Pulmonary artery endothelial cell (primary cell): ENCODE measurements around the gene CXCR1. TPM values are rescaled to one million over a fixed set of nuclear protein-coding genes. Genes with fewer than 3 reads are reported as not detected.
"Not testable (repeated sequence)": the region's sequence is repeated elsewhere in the genome, so short reads cannot be mapped to it uniquely, and the experiment has no call there.

Experiments used
- DNase-seq: peaks from one replicate; pipeline ENCODE4 v3.0.0-alpha.2; 2011; ENCODE audit warnings: low read depth, low spot score
- total RNA-seq: library from RNA; depleted of rRNA; stranded (reverse); fragments of >200 nt; gene quantifications from 2 replicates; pipeline ENCODE4 v1.2.3, GENCODE V29; 2014

Gene CXCR1
- total RNA-seq, 1 donor from 2014 or later: not detected

DNA sequence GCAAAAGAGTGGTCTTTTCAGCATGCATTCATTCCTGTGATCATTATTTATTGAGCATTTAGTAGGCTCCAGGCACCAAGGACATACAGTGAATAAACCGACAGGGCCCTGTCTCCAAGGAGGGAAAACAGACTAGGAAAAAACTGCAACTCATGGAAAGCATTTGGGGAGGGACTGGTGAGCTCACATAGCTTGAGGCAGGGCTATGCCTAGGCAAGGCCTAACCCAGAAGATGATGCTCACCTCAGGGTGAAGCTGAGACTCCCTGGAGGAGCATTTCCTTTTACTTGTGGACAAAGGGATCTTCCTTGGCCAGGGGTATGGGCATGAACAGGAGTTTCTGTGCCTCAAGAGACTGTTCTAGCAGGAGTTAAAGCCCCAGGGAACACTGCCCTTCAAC, 3.9 kb downstream of the CXCR1 start:
- no peak for DNase-seq

DNA sequence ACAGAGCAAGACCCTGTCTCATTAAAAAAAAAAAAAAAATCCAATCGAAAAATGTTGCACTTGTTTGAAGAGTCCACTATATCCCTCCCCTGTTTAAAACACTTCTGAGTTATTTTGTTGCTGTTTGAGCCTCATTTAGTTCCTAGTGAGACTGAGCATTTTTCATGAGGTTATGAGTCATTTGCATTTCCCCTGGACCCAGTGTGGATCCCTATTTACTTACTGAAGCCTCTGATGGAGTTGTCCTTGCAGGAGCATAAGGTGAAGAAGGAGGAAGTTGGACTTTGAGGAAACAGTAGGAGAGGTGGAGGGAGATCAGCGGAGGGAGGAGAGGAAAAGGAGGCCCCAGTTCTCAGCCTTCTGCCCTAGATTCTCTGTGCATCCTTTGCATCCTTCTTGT, 5.1 kb downstream of the CXCR1 start:
- DNase-seq: no peak

DNA sequence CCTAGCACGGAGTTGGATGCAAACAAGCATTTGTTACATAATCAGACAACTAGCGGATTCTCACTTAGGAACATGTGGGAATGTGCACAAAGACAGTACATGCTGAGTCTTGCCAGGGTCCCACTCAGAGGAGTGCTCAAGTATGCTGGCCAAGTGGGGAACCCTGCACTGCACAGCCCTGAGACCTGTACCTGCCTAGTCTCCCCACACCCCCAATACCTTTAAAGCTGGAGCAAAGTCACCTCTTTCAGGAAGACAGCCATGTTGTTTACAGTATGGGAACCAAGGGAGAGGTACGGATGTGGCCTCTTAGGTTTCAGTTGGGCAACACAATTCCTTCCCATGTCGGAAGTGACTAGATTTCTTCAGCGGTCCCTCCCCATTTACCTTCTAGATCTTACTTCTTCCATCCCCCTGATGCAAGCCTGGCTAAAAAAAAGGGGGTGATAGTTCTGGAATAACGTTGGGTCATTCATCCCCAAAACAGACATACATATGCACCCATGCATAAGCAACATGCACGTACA, 10.7 kb downstream of the CXCR1 start:
- DNase-seq: no peak

DNA sequence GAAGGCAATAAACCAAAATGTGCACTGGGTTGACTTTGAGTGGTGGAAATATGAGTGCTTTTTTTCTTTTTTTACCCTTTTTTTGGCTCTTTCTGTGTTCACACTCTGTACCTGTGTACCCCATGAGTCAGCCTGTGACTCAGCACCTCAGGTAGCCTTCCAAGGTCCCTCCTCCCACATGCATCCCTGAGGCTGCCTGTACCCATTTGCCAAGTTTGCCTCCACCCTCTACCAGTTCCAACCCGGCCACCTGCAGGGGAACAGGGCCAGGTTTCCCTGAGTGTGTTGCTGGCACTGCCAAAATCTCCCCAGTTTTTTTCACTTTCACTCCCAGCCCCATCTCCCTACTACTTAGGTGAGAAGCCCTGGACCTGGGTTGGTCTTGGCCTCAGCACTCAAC, 14.0 kb downstream of the CXCR1 start:
- DNase-seq: no peak

DNA sequence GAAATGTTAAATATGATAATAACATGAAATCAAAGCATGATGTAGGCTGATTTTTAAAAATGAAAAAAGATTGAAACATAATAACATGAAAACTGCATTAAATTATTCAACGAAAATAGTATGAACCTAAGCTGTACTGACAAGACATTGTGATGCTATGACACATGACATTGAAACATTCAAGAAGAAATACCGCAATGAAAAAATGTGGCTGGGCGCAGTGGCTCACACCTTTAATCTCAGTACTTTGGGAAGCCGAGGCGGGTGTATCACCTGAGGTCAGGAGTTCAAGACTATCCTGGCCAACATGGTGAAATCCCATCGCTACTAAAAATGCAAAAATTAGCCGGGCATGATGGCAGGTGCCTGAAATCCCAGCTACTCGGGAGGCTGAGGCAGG, 14.6 kb downstream of the CXCR1 start:
- no peak for DNase-seq

DNA sequence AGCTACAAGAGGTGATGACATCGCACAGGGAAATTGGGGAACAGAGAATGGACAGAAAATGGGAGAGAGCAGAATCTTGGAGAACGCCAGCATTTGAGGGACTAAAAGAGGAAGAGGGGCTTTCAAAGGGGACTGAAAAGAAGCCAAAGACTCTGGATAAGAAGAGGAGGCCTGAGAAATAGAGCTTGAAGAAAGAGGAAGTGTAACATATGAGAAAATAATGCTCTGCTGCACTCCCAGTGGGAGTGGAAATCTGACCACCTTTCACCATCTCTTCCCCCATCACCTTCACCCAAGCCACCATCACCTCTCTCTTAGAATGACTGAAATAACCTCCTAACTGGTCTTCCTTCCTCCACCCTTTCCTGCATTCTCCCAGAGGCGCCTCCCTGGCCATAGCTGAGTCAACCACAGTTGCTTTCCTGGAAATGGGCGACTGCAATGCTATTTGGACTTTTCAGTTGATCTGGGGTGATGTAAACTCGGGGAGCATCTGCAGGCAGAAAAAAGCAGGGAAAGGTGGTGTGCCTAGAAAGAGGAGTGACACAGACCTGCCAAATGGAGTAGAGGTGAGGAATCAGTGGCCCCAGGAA, 16.8 kb downstream of the CXCR1 start:
- DNase-seq: no peak

DNA sequence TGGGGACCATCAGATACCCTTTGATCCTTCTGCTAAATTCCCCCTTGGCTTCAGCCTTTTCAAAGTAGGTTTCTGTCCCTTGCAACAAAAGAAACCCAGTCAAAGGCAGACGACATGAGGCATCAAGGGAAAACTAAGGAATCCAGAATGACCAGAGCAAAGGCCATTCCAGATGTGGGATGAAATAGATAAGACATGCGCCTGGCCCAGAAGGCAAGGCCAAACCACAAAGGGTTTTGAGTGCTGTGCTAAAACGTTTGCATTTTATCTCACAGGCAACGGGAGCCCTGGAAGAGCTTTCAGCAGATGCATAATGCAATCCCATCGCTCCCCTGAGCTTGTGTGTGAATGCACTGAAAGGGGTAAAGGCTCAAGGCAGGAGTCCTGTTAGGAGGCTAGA, 17.7 kb downstream of the CXCR1 start:
- DNase-seq: no peak

DNA sequence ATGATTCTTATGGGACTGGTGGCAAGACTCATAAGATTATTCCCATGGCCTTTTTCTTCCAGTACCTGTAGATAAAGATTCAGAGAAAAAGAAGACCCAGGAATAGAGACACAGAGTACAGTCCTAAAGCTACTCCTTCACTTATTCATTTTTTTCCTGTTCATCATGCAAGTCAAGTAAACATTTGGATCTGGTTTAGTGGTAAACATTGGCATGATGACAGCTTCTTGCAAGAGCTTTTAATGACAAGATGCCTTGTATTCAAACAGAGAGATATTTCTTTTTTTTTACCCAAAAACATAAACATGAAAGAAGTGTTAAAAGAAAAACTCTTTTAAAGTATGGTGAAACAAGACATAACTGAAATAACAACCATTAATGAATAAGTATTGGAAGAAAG, 20.7 kb downstream of the CXCR1 start:
- DNase-seq: no peak

DNA sequence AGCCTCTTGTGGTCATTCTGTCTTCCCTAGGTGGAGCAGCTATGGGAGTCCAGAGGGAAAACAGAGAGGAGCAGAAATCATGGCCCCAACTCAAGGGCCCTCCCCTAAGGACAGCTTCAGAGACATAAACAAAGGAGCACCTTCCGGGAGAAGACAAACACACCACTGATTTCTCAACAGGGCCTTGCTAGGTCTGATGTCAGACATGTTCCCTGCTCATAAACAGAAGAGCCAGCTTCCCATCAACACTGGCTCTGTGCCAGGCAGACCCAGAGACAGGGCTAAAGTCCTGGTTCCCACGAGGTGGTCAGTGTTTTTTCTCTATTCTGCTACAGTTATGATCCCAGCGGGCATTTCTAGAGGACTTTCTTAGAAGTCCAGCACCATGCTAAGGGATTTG, 21.6 kb downstream of the CXCR1 start:
- DNase-seq: no peak

DNA sequence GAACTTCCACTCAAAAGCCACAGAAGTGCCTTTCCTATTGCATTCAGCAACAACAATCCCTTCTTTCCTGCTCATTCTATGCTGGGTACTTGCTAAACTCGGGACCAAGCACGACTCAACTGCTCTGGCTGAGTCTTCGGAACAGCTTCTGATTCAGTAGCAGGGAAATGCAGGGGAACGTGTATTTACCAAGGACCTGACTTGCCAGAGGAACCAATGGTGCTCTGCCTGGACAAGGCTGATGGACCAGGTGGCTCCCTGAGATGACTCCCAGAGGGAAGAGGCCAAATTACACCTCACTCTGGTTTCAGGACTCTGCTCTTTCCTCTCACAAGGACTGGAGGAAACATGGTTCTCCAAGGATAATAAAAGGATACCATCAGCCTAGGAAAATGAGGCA, 28.7 kb downstream of the CXCR1 start:
- DNase-seq: no peak

DNA sequence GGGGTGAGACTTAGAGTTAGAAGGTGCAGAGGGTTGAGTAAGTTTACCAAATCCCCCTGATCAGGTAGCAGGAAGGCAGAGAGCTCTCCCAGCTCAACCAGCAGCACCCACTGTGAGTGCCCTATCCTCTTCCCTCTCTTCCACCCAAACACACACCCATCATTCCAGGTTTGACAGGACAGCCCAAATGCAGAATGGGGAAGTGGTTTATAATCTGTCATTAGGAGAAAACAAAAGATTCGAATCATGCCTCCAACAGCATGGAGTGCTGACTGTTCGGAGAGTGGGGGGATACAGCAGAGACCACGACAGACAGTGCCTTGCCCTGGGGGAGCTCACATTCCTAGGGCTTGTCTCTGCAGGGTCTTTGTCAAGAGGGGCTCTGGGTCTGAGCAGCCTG, 29.2 kb downstream of the CXCR1 start:
- no peak for DNase-seq

DNA sequence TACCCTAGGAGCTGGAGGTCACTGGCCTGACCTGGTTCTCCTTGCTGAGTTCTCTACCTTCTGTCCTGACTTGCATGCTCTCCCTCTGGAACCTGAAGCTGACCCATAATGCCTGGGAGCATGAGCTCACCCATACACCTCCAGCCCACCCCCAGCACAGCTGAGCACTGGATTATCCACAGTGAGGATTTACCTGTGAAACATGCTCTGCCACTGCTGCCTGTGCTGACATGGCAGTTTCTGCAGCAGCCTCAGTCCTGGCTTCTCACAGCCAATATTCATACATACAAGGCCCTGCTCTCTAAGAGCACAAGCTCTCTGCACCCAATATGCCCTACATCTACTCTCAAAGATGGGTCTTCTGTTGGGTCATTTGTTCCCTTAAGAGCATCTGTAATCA, 35.9 kb downstream of the CXCR1 start:
- DNase-seq: no peak

DNA sequence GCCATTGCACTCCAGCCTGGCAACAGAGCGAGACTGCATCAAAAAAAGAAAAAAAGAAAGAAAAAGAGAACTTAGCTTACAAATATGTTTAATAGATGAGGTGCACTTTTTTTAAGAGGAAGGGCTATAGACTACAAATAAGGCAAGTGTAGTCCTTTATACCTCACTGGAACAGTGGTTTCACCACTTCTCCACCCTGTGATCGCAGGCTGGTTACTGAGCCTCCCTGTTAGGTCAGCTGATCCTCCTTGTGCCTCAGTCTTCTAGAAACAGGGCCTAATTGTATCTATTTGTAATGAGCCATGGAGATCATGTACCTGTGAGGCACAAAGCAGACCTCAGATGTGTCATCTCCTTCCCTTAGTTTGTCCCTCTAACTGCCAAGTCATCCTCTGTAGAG, 36.4 kb downstream of the CXCR1 start:
- DNase-seq: no peak

DNA sequence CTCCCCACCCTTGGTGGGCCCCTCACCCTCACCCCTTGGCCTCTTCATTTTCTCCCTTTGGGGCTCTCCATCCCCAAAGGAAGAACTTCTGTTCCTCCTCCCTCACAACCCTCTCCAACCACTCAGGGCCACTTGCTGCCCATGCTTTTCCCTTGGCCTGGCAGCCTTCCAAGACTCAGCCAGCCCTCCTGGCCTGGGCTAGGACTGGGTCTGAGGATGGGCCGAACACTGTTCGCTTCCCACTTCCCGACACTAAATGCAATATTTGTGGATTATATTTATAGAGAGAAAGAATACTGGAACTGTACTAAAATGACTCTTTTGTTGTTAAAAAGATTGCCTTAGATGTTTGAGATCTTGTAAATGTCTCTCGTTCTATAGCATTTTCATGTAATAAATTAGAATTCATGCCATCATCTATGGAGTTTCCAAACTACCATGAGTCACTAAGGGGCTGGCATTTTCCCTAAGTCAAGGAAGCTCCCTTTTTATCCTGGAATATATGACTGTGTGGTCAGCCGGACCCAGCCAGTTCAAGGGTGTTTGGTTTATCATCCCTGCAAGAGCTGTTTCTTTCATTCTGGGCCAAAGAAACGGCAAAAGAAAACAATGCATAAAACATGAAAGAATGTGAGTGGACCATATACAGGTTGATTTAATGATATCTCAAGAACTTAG, 37.2 kb downstream of the CXCR1 start:
- DNase-seq: no peak

DNA sequence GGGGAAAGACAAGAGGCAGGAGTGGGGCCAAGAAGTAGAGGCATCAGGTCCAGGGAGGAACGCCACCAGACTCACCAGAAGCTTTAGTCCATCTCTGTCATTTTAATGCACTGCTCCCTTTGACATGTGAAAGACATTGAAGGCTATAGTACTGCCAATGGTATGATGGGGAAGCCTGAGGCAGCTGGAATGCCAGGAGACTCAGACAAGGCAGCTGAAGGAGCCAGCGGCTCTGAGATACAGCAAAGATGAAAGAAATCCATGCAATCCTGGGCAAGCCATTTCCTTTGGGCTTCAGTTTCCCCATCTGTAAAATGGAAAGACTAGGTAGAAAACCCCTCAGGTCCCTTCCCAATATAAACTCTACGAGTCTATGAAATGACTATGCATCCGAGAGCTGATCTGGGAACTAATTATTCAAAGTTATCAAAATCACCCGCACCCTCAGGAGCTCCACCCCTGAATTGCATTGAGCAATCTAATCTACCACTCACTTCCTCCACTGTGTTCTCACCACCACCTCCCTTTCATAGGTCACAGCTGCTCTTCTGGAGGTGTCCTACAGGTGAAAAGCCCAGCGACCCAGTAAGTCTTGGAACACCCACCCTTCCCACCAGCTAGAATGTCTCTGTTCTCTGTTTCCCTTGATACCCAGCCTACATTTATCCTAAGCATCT, 37.8 kb downstream of the CXCR1 start:
- no peak for DNase-seq

DNA sequence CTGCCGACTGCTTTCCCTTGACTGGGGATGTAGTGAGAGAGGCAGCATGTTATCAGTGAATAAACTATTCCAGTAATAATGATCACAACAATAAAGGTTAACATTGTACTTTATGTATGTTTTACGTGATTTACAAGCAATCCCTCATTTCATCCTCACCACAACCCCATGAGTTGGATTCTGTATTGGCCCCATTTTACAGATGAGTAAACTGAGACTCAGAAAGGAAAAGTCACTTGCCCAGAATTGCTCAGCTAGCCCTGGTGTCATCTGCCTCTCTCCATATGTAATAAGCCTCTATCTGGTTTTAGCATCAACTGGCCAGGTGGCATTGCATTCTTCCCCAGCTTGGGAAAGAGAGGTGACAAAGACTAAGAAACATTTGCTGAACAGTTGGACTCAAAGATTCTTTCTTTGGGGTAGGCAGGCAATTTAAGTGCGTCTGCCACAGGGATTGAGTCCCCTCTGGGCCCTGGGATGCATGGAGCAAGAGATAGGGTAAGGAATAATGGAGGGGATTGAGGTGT, 38.8 kb downstream of the CXCR1 start:
- no peak for DNase-seq

DNA sequence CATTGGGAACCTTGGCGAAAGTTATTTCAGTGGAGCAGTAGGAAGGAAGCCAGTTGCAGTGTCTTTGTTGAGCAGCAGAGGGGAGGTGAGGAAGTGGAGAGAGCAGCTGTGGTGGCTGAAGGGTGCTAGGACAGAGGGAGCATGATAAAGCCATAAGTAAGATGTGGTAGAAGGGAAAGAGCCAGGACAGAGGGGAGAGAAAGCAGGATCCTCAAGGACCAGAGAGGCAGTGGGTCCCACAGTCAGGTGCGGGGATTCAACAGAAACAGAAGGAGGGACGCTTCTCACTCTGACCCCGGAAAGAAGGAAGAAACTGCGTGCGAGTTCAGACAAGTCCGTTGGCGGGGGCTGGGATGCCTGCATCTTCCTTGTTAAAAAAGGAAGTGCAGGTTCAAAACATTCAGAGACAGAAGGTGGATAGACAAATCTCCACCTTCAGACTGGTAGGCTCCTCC, 41.1 kb downstream of the CXCR1 start, which contains the start of gene CXCR2:
CXCR2 (plus strand) TSS at position 403 of the 455 bp plus-strand sequence. CDS start 8,774 bp downstream, outside the sequence.
- DNase-seq: no peak

DNA sequence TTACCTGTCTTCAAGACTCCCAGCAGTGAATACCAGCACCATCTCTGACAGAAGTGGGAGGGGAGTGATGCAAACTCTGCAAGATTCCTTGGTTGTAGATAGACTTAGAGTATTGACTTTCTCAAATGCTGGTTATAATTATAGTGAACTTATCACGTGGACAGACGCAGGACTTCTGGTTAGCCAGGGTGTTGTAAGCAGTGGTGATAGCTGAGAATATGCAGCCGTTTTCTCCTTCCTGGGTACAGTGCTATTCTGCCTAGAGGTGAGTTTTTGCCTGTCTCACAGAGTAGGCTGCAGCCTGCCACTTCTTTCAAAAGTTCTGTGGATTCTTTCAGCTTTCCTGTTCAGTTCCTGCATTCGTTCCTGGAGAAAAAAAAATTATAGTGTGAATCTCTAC, 41.7 kb downstream of the CXCR1 start:
- no peak for DNase-seq

DNA sequence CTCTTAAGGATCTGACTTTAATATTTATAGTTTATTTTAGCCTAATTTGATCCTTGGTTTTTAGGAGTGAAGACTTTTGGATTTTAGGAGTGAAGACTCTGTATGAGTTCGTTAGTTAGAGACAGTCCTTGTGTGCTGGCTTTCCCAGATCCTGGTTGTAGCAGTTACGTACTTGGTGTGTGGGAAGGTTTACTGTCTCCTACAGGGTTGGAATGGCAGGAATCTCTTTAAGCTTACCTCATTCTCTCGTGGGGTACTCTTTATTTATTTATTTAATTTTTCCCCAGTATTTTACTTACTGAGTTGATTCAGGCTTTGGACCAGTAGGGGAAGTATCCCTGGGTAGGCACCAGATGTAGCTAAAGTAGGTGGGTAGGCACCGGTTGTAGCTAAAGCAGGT, 42.8 kb downstream of the CXCR1 start:
- DNase-seq: no peak

DNA sequence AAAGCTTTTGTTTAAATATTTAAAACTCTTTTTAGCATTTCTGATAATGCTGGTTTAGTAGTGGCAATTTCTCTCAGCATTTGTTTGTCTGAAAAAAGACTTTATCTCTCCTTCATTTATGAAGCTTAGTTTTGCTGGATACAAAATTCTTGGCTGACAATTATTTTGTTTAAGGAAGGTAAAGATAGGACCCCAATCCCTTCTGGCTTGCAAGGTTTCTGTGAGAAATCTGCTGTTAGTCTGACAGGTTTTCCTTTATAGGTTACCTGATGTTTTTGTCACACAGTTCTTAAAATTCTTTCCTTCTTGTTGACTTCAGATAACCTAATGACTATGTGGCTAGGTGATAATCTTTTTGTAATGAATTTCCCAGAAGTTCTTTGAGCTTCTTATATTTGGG, 44.5 kb downstream of the CXCR1 start:
- not testable (repeated sequence) for DNase-seq

DNA sequence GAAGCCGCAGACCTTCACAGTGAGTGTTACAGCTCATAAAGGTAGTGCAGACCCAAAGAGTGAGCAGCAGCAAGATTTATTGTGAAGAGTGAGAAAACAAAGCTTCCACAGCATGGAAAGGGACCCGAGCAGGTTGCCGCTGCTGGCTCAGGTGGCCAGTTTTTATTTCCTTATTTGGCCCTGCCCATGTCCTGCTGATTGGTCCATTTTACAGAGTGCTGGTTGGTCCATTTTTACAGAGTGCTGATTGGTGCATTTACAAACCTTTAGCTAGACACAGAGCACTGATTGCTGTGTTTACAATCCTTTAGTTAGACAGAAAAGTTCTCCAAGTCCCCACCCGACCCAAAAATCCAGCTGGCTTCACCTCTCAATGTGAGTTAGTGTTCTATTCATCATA, 45.0 kb downstream of the CXCR1 start:
- not testable (repeated sequence) for DNase-seq
